Erythroblast (primary cell): ENCODE results near the gene SH3PXD2B.

Source experiments
- GATA1 ChIP-seq: IDR thresholded peaks from 2 replicates; pipeline ENCODE4 v1.6.1; 2011; ENCODE audit warnings: low read depth, mild to moderate bottlenecking, control low read depth, low read length, moderate library complexity
- POLR2A ChIP-seq: IDR thresholded peaks from 2 replicates; pipeline ENCODE4 v1.6.1; 2011; ENCODE audit warnings: mild to moderate bottlenecking, low read length

DNA sequence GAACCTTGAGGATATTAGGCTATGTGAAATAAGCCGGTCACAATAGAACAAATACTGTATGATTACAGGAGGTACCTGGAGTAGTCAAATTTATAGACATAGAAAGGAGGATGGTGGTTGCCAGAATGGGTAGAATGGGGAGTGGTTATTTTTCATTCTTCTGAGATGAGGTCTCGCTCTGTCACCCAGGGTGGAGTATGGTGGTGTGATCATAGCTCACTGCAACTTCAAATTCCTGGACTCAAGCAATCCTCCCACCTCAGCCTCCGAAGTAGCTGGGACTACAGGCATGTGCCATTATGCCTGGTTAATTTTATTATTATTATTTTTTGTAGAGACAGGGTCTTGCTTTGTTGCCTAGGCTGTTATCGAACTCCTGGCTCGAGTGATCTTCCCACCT lies 27.1 kb downstream of the SH3PXD2B start:
- TF ChIP-seq POLR2A (no peak), GATA1 (no peak)
